ENCODE results near the gene PRKCG. TPM values are rescaled to one million over a fixed set of nuclear protein-coding genes. Genes with fewer than 3 reads are reported as not detected.

The PRKCG gene
- total RNA-seq, 4 donors from 2014 or later: not detected

DNA sequence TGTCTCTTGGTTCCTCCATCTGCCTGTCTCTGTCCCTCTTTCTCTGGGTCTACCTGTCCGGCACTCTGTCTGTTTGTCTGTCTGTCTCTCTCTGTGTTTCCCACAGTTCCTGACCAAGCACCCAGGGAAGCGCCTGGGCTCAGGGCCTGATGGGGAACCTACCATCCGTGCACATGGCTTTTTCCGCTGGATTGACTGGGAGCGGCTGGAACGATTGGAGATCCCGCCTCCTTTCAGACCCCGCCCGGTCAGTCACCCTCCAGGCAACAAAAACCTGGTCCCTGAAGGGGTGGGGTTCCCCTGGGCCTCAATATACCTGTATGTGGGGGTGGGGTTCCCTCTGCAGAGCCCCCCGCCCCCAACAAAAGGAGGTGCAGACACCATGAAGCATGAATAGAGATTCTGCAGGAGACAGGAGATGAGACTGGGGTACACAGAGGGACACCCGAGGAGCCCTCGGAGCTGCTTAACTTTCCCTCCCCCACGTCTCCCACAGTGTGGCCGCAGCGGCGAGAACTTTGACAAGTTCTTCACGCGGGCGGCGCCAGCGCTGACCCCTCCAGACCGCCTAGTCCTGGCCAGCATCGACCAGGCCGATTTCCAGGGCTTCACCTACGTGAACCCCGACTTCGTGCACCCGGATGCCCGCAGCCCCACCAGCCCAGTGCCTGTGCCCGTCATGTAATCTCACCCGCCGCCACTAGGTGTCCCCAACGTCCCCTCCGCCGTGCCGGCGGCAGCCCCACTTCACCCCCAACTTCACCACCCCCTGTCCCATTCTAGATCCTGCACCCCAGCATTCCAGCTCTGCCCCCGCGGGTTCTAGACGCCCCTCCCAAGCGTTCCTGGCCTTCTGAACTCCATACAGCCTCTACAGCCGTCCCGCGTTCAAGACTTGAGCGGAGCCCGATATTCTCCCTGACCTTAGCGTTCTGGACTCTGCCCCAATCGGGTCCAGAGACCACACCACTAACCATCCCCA is 24.5 kb downstream of the PRKCG start:
- no peaks in the 10 kb centered on the region for H3K9me3 ChIP-seq
- TF ChIP-seq POLR2A (IDR thresholded peaks at IDR 0.05) (no peak), POLR2AphosphoS5 (IDR thresholded peaks at IDR 0.05) (no peak), EP300 (IDR thresholded peaks at IDR 0.05) (no peak)
- TF ChIP-seq, protein P1, sequence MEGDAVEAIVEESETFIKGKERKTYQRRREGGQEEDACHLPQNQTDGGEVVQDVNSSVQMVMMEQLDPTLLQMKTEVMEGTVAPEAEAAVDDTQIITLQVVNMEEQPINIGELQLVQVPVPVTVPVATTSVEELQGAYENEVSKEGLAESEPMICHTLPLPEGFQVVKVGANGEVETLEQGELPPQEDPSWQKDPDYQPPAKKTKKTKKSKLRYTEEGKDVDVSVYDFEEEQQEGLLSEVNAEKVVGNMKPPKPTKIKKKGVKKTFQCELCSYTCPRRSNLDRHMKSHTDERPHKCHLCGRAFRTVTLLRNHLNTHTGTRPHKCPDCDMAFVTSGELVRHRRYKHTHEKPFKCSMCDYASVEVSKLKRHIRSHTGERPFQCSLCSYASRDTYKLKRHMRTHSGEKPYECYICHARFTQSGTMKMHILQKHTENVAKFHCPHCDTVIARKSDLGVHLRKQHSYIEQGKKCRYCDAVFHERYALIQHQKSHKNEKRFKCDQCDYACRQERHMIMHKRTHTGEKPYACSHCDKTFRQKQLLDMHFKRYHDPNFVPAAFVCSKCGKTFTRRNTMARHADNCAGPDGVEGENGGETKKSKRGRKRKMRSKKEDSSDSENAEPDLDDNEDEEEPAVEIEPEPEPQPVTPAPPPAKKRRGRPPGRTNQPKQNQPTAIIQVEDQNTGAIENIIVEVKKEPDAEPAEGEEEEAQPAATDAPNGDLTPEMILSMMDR (IDR thresholded peaks at IDR 0.05): peak in 3 of 4 experiments; percentile 56 to 86 (median 72)
- no peak overlapping the region for H3K4me3 ChIP-seq
- ATAC-seq: no peak
- WGBS, 2 donors (ENCODE audit: low coverage in 1 of 2): 0 to 11% methylated on average over 9 to 32 of the region's 48 CpGs
- H3K27ac ChIP-seq: no peak overlapping the region
- peaks cover 95% of the 10 kb centered on the region for H3K27me3 ChIP-seq
- H3K4me1 ChIP-seq: peaks cover 0 to 34% (median 12%) of the 10 kb centered on the region in 3 donors
- H3K36me3 ChIP-seq: no peaks in the 10 kb centered on the region

DNA sequence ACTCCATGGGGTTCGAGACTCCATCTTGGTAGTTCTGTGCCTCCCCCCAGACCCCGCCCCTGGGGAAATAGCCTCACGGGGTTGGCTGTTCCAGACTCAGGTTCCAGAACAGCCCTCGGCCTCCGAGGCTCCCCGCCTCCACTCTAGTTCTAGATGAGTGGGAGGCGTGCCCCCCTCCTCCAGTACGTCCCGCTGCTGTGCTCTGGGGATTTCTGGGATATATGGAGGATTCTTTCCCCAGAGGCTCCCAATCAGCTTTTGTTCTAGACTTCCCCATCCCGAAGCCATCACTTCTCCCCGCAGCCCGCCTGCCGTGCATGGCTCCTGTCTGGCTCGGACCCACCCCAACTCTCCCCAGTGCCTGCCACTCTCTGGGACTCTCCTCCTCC is 25.2 kb downstream of the PRKCG start:
- H3K4me1 ChIP-seq: peaks cover 0 to 34% (median 12%) of the 10 kb centered on the region in 3 donors
- peaks cover 95% of the 10 kb centered on the region for H3K27me3 ChIP-seq
- no peaks in the 10 kb centered on the region for H3K9me3 ChIP-seq
- TF ChIP-seq POLR2A (IDR thresholded peaks at IDR 0.05) (no peak), EP300 (IDR thresholded peaks at IDR 0.05) (no peak), POLR2AphosphoS5 (IDR thresholded peaks at IDR 0.05) (no peak)
- TF ChIP-seq, protein P1 (IDR thresholded peaks at IDR 0.05): no peak
- H3K27ac ChIP-seq: no peak overlapping the region
- ATAC-seq: no peak
- WGBS, 2 donors (ENCODE audit: low coverage in 1 of 2): 24 to 25% methylated on average over 5 to 6 of the region's 14 CpGs
- H3K4me3 ChIP-seq: no peak overlapping the region
- H3K36me3 ChIP-seq: no peaks in the 10 kb centered on the region

DNA sequence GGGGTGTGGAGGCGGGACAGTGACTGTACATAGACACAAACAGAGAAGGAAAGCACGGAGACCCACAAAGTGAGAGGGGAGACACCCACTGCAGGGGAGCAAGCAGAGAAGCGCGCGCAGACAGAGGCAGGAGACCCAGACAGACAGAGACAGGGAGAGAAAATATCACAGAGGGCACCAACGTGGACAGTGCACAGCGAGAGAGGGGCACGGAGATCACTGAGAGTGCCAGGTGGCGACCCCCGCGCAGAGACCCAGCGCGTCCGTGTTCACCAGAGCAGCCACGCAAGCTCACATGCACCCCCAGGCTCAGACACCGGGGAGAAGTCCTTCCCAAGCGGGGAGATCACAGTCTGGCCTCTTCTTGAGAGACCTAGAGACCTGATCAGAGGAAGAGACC is 25.7 kb downstream of the PRKCG start:
- 0 to 4% methylated on average over 2 to 9 of the region's 17 CpGs for WGBS, 2 donors (ENCODE audit: low coverage in 1 of 2)
- Histone ChIP-seq H3K9me3 (no peaks in the 10 kb centered on the region), H3K27me3 (peaks cover 96% of the 10 kb centered on the region), H3K36me3 (no peaks in the 10 kb centered on the region), H3K4me3 (no peak overlapping the region), H3K4me1 (peaks cover 0 to 34% (median 12%) of the 10 kb centered on the region in 3 donors), H3K27ac (no peak overlapping the region)
- no peak for ATAC-seq
- TF ChIP-seq EP300 (IDR thresholded peaks at IDR 0.05): no peak
- TF ChIP-seq POLR2A (IDR thresholded peaks at IDR 0.05): no peak
- TF ChIP-seq, protein P1 (IDR thresholded peaks at IDR 0.05): no peak
- no peak for TF ChIP-seq POLR2AphosphoS5 (IDR thresholded peaks at IDR 0.05)

DNA sequence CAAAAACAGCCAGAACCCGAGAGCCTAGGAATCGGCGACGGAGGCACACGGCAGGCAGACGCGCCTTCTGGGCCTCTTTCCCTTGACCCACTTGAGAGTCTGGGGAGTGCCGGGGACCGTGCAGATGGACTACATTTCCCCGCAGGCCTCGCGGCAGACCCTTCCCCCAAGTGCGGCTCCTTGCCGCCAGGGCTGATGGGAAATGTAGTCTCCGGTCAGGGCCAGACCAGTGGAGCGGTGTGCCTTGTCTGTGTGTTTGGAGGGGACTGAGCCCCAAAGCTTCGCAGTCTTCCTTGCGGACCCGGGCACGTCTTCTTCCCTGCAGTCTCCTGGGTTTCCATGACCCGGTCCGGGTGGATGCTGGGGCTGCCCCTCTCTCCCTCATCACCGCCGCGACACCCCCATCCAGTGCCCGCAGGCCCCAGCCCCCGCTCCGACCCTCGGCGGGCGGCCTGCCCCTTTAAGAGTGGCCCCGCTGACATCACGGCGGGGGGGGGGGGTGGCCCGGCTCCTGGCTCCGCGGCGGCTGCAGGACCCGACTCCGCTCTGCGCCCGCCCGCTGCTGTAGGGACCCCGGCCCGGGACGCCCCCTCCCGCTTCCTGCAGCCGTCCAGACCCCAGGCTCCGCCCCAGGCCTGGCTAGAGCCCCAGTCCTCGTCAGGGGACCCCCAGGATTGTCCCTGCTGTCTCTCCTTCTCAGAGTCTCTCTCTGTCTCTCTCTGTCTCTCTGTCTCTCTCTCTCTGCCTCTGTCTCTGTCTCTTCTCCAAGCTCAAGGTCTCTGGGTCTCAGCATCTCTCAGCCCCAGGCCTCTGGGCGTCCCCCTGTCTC is 26.3 kb downstream of the PRKCG start:
- ATAC-seq: peak; percentile 32
- TF ChIP-seq POLR2A (IDR thresholded peaks at IDR 0.05): no peak
- TF ChIP-seq, protein P1 (IDR thresholded peaks at IDR 0.05): no peak
- no peak for TF ChIP-seq POLR2AphosphoS5 (IDR thresholded peaks at IDR 0.05)
- TF ChIP-seq EP300 (IDR thresholded peaks at IDR 0.05): no peak
- Histone ChIP-seq H3K9me3 (no peaks in the 10 kb centered on the region), H3K27ac (no peak overlapping the region), H3K36me3 (no peaks in the 10 kb centered on the region), H3K27me3 (peaks cover 97% of the 10 kb centered on the region), H3K4me3 (peak overlapping the region in 1 of 2 donors; percentile 12), H3K4me1 (peaks cover 0 to 34% (median 12%) of the 10 kb centered on the region in 3 donors)
- 1 to 2% methylated on average over 8 to 16 of the region's 51 CpGs for WGBS, 2 donors (ENCODE audit: low coverage in 1 of 2)
